Endothelial cell of umbilical vein (primary cell): ENCODE results near the gene STAC2. TPM values are rescaled to one million over a fixed set of nuclear protein-coding genes. Genes with fewer than 3 reads are reported as not detected.

Experiments used
- BruUV-seq: library from RNA; stranded (reverse); fragments of 400-500 nt; replicated peaks from 2 replicates; lab custom pipeline; 2021; lab: Mats Ljungman, UMichigan
- CTCF ChIA-PET: fragments of 300-600, 350-600 bp; sonication (Branson Sonifier 250); formaldehyde crosslinking; loops from one replicate; lab custom pipeline; 2021; ENCODE audit warnings: antibody characterized with exemption, inconsistent platforms; lab: Charles Lee
- POLR2A ChIA-PET: fragments of 300-600, 350-600 bp; sonication (Branson Sonifier 250); formaldehyde crosslinking; loops from one replicate; lab custom pipeline; 2021; ENCODE audit warnings: antibody characterized with exemption, inconsistent platforms; lab: Charles Lee
- DNase-seq: peaks from one replicate; pipeline ENCODE4 v3.0.0-alpha.2; 2011; ENCODE audit warnings: low read depth, low spot score
- FAIRE-seq: peaks from 2 replicates; lab custom pipeline; 2011; peaks lifted over from hg19 to GRCh38; lab: Jason Lieb, UNC
- H2AFZ ChIP-seq: 2 replicates; pipeline ENCODE4 v1.6.0; 2012; ENCODE audit warnings: low read depth, low read length, control low read depth, inconsistent platforms
- H3K27ac ChIP-seq: 2 replicates; pipeline ENCODE4 v1.5.1; 2011; ENCODE audit warnings: low read depth, mild to moderate bottlenecking, control low read depth, low read length, moderate library complexity; ENCODE audit not compliant: insufficient read depth
- H3K27me3 ChIP-seq, 2 experiments: 2 replicates each; pipeline versions ENCODE4 v1.6.0 to v1.6.1; 2011; ENCODE audit warnings: low read length in 2 of 2, mixed read lengths in 1 of 2; ENCODE audit not compliant: control insufficient read depth in 2 of 2, insufficient read depth in 2 of 2
- H3K36me3 ChIP-seq, 2 experiments: 2 replicates in 1 of 2; 3 replicates in 1 of 2; pipeline ENCODE4 v1.5.1; 2011; ENCODE audit warnings: low read length in 2 of 2, mild to moderate bottlenecking in 1 of 2, moderate library complexity in 1 of 2; ENCODE audit not compliant: control insufficient read depth in 2 of 2, insufficient read depth in 2 of 2; ENCODE audit errors: extremely low read depth in 1 of 2
- H3K4me1 ChIP-seq: 3 replicates; pipeline ENCODE4 v1.5.1; 2011; ENCODE audit warnings: mild to moderate bottlenecking, low read length; ENCODE audit not compliant: control insufficient read depth, insufficient read depth; ENCODE audit errors: extremely low read depth
- H3K4me2 ChIP-seq: 2 replicates; pipeline ENCODE4 v1.6.1; 2011; ENCODE audit warnings: low read length, control low read depth, mixed read lengths; ENCODE audit not compliant: insufficient read depth
- H3K4me3 ChIP-seq, 3 experiments: fragments of 200-600 bp in 1 of 3; sonication (generic), shearing (Covaris generic) in 1 of 3; replicated peaks in 1 of 3; 2 replicates each; pipeline ENCODE4 v1.5.1; 2011 to 2016; ENCODE audit warnings: control low read depth in 3 of 3, low read length in 3 of 3, mild to moderate bottlenecking in 2 of 3, inconsistent platforms in 1 of 3, low read depth in 1 of 3, moderate library complexity in 1 of 3; ENCODE audit not compliant: insufficient read depth in 1 of 3
- H3K79me2 ChIP-seq: 2 replicates; pipeline ENCODE4 v1.6.0; 2012; ENCODE audit warnings: low read length, inconsistent platforms; ENCODE audit not compliant: control insufficient read depth, insufficient read depth
- H3K9ac ChIP-seq: replicated peaks from 2 replicates; pipeline ENCODE3; 2011; ENCODE audit warnings: low read length, control low read depth; ENCODE audit not compliant: insufficient read depth; ENCODE audit errors: extremely low read depth
- H3K9me1 ChIP-seq: replicated peaks from 3 replicates; pipeline ENCODE4 v1.6.0; 2011; ENCODE audit warnings: mild to moderate bottlenecking, low read length; ENCODE audit not compliant: control insufficient read depth, insufficient read depth; ENCODE audit errors: extremely low read depth
- H3K9me3 ChIP-seq: replicated peaks from 2 replicates; pipeline ENCODE4 v1.5.1; 2012; ENCODE audit warnings: low read length, inconsistent platforms; ENCODE audit not compliant: control insufficient read depth, insufficient read depth
- H4K20me1 ChIP-seq: replicated peaks from 2 replicates; pipeline ENCODE3; 2011; ENCODE audit warnings: mild to moderate bottlenecking, low read length; ENCODE audit not compliant: control insufficient read depth, insufficient read depth; ENCODE audit errors: extremely low read depth
- CTCF ChIP-seq, 2 donors: IDR thresholded peaks; 1 replicate in 1 of 2; 2 replicates in 1 of 2; pipeline ENCODE4 v1.5.1; 2011; ENCODE audit warnings: low read length in 2 of 2, mild to moderate bottlenecking in 2 of 2, moderate library complexity in 2 of 2, control low read depth in 1 of 2, inconsistent platforms in 1 of 2, low read depth in 1 of 2; ENCODE audit not compliant: insufficient read depth in 1 of 2; ENCODE audit errors: extremely low read depth in 1 of 2
- EZH2 ChIP-seq: IDR thresholded peaks from 2 replicates; pipeline ENCODE4 v1.6.1; 2012; ENCODE audit warnings: borderline replicate concordance, low read depth, mild to moderate bottlenecking, moderate library complexity, low read length, inconsistent platforms; ENCODE audit not compliant: severe bottlenecking
- FOS ChIP-seq: IDR thresholded peaks from 2 replicates; pipeline ENCODE4 v1.6.1; 2011; ENCODE audit warnings: mild to moderate bottlenecking, low read length, moderate library complexity, borderline replicate concordance; ENCODE audit not compliant: insufficient read depth
- GATA2 ChIP-seq: IDR thresholded peaks from 2 replicates; pipeline ENCODE4 v1.7.0; 2011; ENCODE audit warnings: low read depth, mild to moderate bottlenecking, moderate library complexity, mixed read lengths, low read length; ENCODE audit not compliant: insufficient read length, insufficient read depth
- JUN ChIP-seq: IDR thresholded peaks from 2 replicates; pipeline ENCODE4 v1.6.1; 2011; ENCODE audit warnings: borderline replicate concordance, low read depth; ENCODE audit not compliant: insufficient read length, insufficient read depth
- MAX ChIP-seq: IDR thresholded peaks from 2 replicates; pipeline ENCODE4 v1.6.1; 2011; ENCODE audit not compliant: insufficient read depth, insufficient read length
- MYC ChIP-seq: IDR thresholded peaks from one replicate; pipeline ENCODE4 v1.6.1; 2011; ENCODE audit warnings: mild to moderate bottlenecking, low read depth, low read length
- POLR2A ChIP-seq: IDR thresholded peaks from 2 replicates; pipeline ENCODE4 v1.6.1; 2012; ENCODE audit warnings: low read depth, mild to moderate bottlenecking, control low read depth, low read length
- POLR2AphosphoS5 ChIP-seq: IDR thresholded peaks from 2 replicates; pipeline ENCODE4 v1.6.1; 2012; ENCODE audit warnings: low read depth, mild to moderate bottlenecking, control low read depth, low read length, moderate library complexity; ENCODE audit not compliant: insufficient read depth
- dilution Hi-C: fragments of 300-500 bp; cut with MboI; formaldehyde crosslinking; loops from one replicate; pipeline ENCODE4 v1.15.0; 2019; ENCODE audit warnings: low sequenced_read_pairs; ENCODE audit not compliant: extremely low pct_ligation_motif_present
- intact Hi-C: fragments of 100-400 bp; cut with micrococcal nuclease; formaldehyde crosslinking; loops from one replicate; pipeline ENCODE4 v1.10.0; 2022
- polyA plus RNA-seq, 4 experiments: library from polyadenylated mRNA; depleted of rRNA in 3 of 4; stranded (reverse) in 3 of 4; unstranded in 1 of 4; fragments of >200 nt; gene quantifications; 2 replicates each; pipeline versions ENCODE4 v1.2.1 to v1.2.3, GENCODE V29; 2011 to 2012; ENCODE audit warnings: missing spikeins in 1 of 4
- total RNA-seq: library from RNA; stranded (reverse); gene quantifications from 2 replicates; pipeline ENCODE4 v1.2.3, GENCODE V29; 2021

STAC2 gene
- total and polyA plus RNA-seq, 2 donors (not counting 3 experiments of a cell fraction or from before 2014, with no cell fraction given): not detected

GRCh38 chr17:39221572-39221971, 4.2 kb downstream of the STAC2 start:
- FAIRE-seq (no peak), DNase-seq (no peak)
- TF ChIP-seq MAX: no peak
- TF ChIP-seq POLR2AphosphoS5: no peak
- TF ChIP-seq POLR2A: no peak
- no peak for TF ChIP-seq FOS
- TF ChIP-seq JUN: no peak
- no peak for TF ChIP-seq CTCF (IDR thresholded peaks at IDR 0.05; ENCODE audit: extremely low read depth in 1 of 2, insufficient read depth in 1 of 2, low read depth in 1 of 2, low read length in 2 of 2)
- no peak for TF ChIP-seq GATA2
- TF ChIP-seq EZH2: no peak
- TF ChIP-seq MYC: no peak
- Histone ChIP-seq H3K27me3 (peaks cover 40 to 44% of the 10 kb centered on the region in 2 experiments), H3K27ac (no peak overlapping the region), H3K4me1 (peaks cover 9% of the 10 kb centered on the region), H3K36me3 (no peaks in the 10 kb centered on the region), H3K4me2 (no peak overlapping the region), H3K9me1 (no peaks in the 10 kb centered on the region), H3K9me3 (no peaks in the 10 kb centered on the region), H3K79me2 (no peaks in the 10 kb centered on the region), H2AFZ (no peak overlapping the region), H4K20me1 (no peaks in the 10 kb centered on the region), H3K9ac (no peak overlapping the region), H3K4me3 (no peak overlapping the region)
- ChIA-PET POLR2A (no interaction called here), CTCF (interaction anchor here (1.4 to 3.8 kb wide), 3 partner anchors 11 to 23 kb away, joined by 4 to 18 read pairs (median 15); no protein-coding TSS in a partner anchor)
- intact Hi-C loops: no loop called here
- dilution Hi-C loops: no loop called here
- BruUV-seq: no TSS peak
